CD8-positive, alpha-beta memory T cell (primary cell): ENCODE results near the gene MYO5B. TPM values are rescaled to one million over a fixed set of nuclear protein-coding genes. Genes with fewer than 3 reads are reported as not detected.

ENCODE experiments used
- CTCF ChIA-PET: fragments of 350-600 bp; sonication (Branson Sonifier 250); formaldehyde crosslinking; loops from one replicate; lab custom pipeline; 2021; ENCODE audit warnings: antibody characterized with exemption; lab: Charles Lee
- POLR2A ChIA-PET: fragments of 350-600 bp; sonication (Branson Sonifier 250); formaldehyde crosslinking; loops from one replicate; lab custom pipeline; 2021; ENCODE audit warnings: antibody characterized with exemption; lab: Charles Lee
- DNase-seq, 5 donors: peaks; one replicate each; pipeline versions ENCODE4 v3.0.0 to v3.0.0-alpha.2; 2020 to 2022; ENCODE audit warnings: mixed read lengths in 1 of 5
- H3K27ac ChIP-seq: one replicate; pipeline ENCODE4 v1.7.0; 2013; ENCODE audit warnings: low read depth, mild to moderate bottlenecking, low read length, moderate library complexity
- H3K27me3 ChIP-seq: 2 replicates; pipeline ENCODE4 v1.7.0; 2013; ENCODE audit warnings: low read length, mild to moderate bottlenecking; ENCODE audit not compliant: insufficient read depth, poor library complexity, severe bottlenecking
- H3K36me3 ChIP-seq: 2 replicates; pipeline ENCODE4 v1.7.0; 2013; ENCODE audit warnings: mild to moderate bottlenecking, low read length, moderate library complexity; ENCODE audit not compliant: insufficient read depth
- H3K4me1 ChIP-seq: 2 replicates; pipeline ENCODE4 v1.7.0; 2013; ENCODE audit warnings: mild to moderate bottlenecking, low read length, moderate library complexity; ENCODE audit not compliant: insufficient read depth
- H3K4me3 ChIP-seq: 2 replicates; pipeline ENCODE4 v1.7.0; 2013; ENCODE audit warnings: mild to moderate bottlenecking, low read length
- H3K9me3 ChIP-seq: 2 replicates; pipeline ENCODE4 v1.7.0; 2013; ENCODE audit warnings: mild to moderate bottlenecking, low read length
- H3K27ac Mint-ChIP-seq, 8 donors: one replicate each; pipeline ENCODE4 v1.8.0; 2020 to 2021; ENCODE audit warnings: mixed read lengths in 8 of 8, mild to moderate bottlenecking in 6 of 8, inconsistent platforms in 3 of 8, moderate library complexity in 3 of 8
- H3K27me3 Mint-ChIP-seq, 2 donors: one replicate each; pipeline ENCODE4 v1.8.0; 2020 to 2021; ENCODE audit warnings: mixed read lengths in 2 of 2, mild to moderate bottlenecking in 1 of 2, moderate library complexity in 1 of 2
- H3K36me3 Mint-ChIP-seq, 3 donors: one replicate each; pipeline ENCODE4 v1.8.0; 2020 to 2021; ENCODE audit warnings: mixed read lengths in 3 of 3, inconsistent platforms in 1 of 3, mild to moderate bottlenecking in 1 of 3
- H3K4me1 Mint-ChIP-seq, 3 donors: one replicate each; pipeline ENCODE4 v1.8.0; 2020 to 2021; ENCODE audit warnings: mixed read lengths in 3 of 3, inconsistent platforms in 1 of 3, mild to moderate bottlenecking in 1 of 3
- H3K4me3 Mint-ChIP-seq, 7 donors: one replicate each; pipeline ENCODE4 v1.8.0; 2020 to 2021; ENCODE audit warnings: mixed read lengths in 7 of 7, mild to moderate bottlenecking in 6 of 7, moderate library complexity in 4 of 7, inconsistent platforms in 2 of 7
- H3K9me3 Mint-ChIP-seq, 5 donors: one replicate each; pipeline ENCODE4 v1.8.0; 2020 to 2022; ENCODE audit warnings: mixed read lengths in 5 of 5, mild to moderate bottlenecking in 3 of 5, moderate library complexity in 2 of 5, inconsistent platforms in 1 of 5
- polyA plus RNA-seq: library from polyadenylated mRNA; unstranded; fragments of 300-500 nt; fragmentation: Illumina TruSeq; gene quantifications from one replicate; pipeline ENCODE4 v1.2.3, GENCODE V29; 2021
- total RNA-seq, 2 experiments: library from RNA; stranded (reverse); gene quantifications; one replicate each; pipeline ENCODE4 v1.2.3, GENCODE V29; 2021

Gene MYO5B
- total and polyA plus RNA-seq, 3 experiments from 2014 or later: 0.07 to 0.11 TPM; not detected in 1

GRCh38 chr18:50171406-50171805, 23.5 kb downstream of the MYO5B start:
- no peak for DNase-seq
- Mint-ChIP-seq H3K9me3 (peaks cover 0 to 3% (median 0%) of the 10 kb centered on the region in 5 donors), H3K36me3 (peaks cover 0 to 1% (median 0%) of the 10 kb centered on the region in 3 donors), H3K27me3 (peaks cover 6 to 50% of the 10 kb centered on the region in 2 donors), H3K4me1 (no peaks in the 10 kb centered on the region), H3K27ac (no peak overlapping the region), H3K4me3 (no peak overlapping the region)
- ChIA-PET CTCF (no interaction called here), POLR2A (no interaction called here)
- H3K4me3 ChIP-seq: no peak overlapping the region
- no peak overlapping the region for H3K27ac ChIP-seq
- H3K9me3 ChIP-seq: no peaks in the 10 kb centered on the region
- H3K27me3 ChIP-seq: no peaks in the 10 kb centered on the region
- no peaks in the 10 kb centered on the region for H3K4me1 ChIP-seq
- H3K36me3 ChIP-seq: no peaks in the 10 kb centered on the region

DNA sequence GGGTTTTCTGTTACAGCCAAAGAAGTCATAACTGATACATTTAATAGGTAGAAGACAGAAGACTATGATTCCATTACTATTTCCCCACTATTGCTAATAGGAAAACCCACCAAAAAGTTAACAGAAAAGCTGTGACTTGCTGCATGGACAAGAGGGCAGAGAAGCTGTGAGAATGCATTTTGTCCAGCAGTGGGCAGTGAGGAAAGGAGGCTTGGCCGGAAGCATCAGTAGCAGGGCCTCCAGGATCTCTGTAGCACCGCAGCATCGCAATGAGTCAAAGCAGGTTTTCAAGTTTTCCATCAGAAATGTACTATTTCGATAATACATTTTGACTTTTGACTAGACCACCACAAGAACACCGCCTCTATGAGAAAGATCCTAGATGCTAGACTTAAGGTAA, 24.9 kb downstream of the MYO5B start:
- Histone ChIP-seq H3K4me1 (no peaks in the 10 kb centered on the region), H3K27ac (no peak overlapping the region), H3K36me3 (no peaks in the 10 kb centered on the region), H3K4me3 (no peak overlapping the region), H3K9me3 (no peaks in the 10 kb centered on the region), H3K27me3 (no peaks in the 10 kb centered on the region)
- CTCF ChIA-PET: no interaction called here
- Mint-ChIP-seq H3K4me1 (no peaks in the 10 kb centered on the region), H3K4me3 (no peak overlapping the region), H3K36me3 (peaks cover 0 to 1% (median 0%) of the 10 kb centered on the region in 3 donors), H3K9me3 (peaks cover 0 to 3% (median 0%) of the 10 kb centered on the region in 5 donors), H3K27me3 (peaks cover 6 to 52% of the 10 kb centered on the region in 2 donors), H3K27ac (no peak overlapping the region)
- POLR2A ChIA-PET: no interaction called here
- no peak for DNase-seq

GRCh38 chr18:50169149-50169548, 25.8 kb downstream of the MYO5B start:
- no peak for DNase-seq
- Histone ChIP-seq H3K27ac (no peak overlapping the region), H3K36me3 (no peaks in the 10 kb centered on the region), H3K4me3 (no peak overlapping the region), H3K27me3 (no peaks in the 10 kb centered on the region), H3K4me1 (no peaks in the 10 kb centered on the region), H3K9me3 (no peaks in the 10 kb centered on the region)
- ChIA-PET CTCF (no interaction called here), POLR2A (no interaction called here)
- H3K4me1 Mint-ChIP-seq: no peaks in the 10 kb centered on the region
- no peak overlapping the region for H3K4me3 Mint-ChIP-seq
- H3K9me3 Mint-ChIP-seq: peaks cover 0 to 3% (median 0%) of the 10 kb centered on the region in 5 donors
- peaks cover 8 to 59% of the 10 kb centered on the region in 2 donors for H3K27me3 Mint-ChIP-seq
- H3K36me3 Mint-ChIP-seq: peaks cover 0 to 1% (median 0%) of the 10 kb centered on the region in 3 donors
- no peak overlapping the region for H3K27ac Mint-ChIP-seq

DNA sequence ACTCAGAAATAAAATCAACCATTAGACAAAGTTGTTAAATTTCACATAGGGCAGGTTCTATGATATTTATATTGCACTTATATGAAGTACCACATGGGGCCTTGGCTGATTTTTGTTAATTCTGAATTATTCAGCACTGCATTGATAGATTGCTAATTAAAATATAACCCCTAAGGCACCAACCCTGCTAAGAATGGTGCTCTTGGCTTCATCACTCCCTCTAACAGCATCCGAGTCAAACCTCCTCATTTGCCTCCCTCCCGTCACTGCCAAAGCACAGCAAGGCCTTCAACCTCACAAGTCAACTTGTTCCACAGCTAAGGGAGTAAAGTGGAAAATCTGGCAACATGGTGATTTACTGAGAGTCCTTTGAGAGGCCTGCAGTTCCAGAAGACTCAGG, 27.0 kb downstream of the MYO5B start:
- Mint-ChIP-seq H3K27ac (no peak overlapping the region), H3K4me1 (no peaks in the 10 kb centered on the region), H3K9me3 (peaks cover 0 to 3% (median 0%) of the 10 kb centered on the region in 5 donors), H3K4me3 (no peak overlapping the region), H3K27me3 (peaks cover 12 to 60% of the 10 kb centered on the region in 2 donors), H3K36me3 (peaks cover 0 to 1% (median 0%) of the 10 kb centered on the region in 3 donors)
- Histone ChIP-seq H3K36me3 (no peaks in the 10 kb centered on the region), H3K27ac (no peak overlapping the region), H3K4me1 (no peaks in the 10 kb centered on the region), H3K4me3 (no peak overlapping the region), H3K27me3 (no peaks in the 10 kb centered on the region), H3K9me3 (no peaks in the 10 kb centered on the region)
- no peak for DNase-seq
- ChIA-PET CTCF (no interaction called here), POLR2A (no interaction called here)

DNA sequence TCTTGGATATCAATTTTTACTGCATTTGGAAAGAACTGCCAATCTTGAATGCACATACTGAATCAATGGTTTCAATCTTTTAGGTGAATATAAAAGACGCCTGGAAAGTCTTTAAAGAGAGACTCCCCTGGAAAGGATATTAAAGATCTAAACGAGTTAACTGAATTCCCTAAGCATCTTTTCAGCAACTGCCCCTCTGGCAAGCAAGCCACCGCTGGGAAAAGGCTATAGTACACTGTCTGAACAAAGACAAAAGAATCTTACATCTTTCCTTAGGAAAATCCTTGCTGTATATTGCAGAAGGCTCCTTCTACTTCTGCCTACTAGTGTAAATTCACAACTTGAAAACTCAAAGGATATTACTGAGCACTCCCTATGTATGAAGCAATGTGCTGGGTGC, 28.0 kb downstream of the MYO5B start:
- peaks cover 12 to 65% of the 10 kb centered on the region in 2 donors for H3K27me3 Mint-ChIP-seq
- POLR2A ChIA-PET: no interaction called here
- no peaks in the 10 kb centered on the region for H3K4me1 ChIP-seq

DNA sequence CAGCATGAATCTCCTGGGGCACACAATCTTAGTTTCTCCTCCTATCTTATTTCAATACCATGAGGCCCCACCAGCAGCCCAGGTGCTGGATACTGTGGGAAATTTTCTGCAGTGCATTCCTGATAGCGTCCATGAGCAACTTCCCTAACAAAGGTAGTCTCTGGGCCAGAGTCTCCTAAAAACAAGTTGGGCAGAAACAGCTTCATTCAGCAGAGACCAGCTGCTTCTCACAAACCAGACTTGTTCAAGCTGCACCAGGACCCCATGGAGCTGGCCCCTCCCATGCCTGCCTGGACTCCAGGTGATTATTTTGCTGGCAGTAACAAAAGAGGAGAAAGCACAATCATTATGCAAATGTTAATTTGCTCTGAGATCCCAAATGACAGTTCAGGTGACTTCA, 31.4 kb downstream of the MYO5B start:
- Mint-ChIP-seq H3K4me3 (no peak overlapping the region), H3K36me3 (no peaks in the 10 kb centered on the region), H3K9me3 (no peaks in the 10 kb centered on the region), H3K27ac (no peak overlapping the region), H3K4me1 (no peaks in the 10 kb centered on the region), H3K27me3 (peaks cover 17 to 71% of the 10 kb centered on the region in 2 donors)
- no peaks in the 10 kb centered on the region for H3K27me3 ChIP-seq
- no peaks in the 10 kb centered on the region for H3K4me1 ChIP-seq
- no peak overlapping the region for H3K4me3 ChIP-seq
- CTCF ChIA-PET: no interaction called here
- POLR2A ChIA-PET: no interaction called here
- H3K9me3 ChIP-seq: no peaks in the 10 kb centered on the region
- DNase-seq: no peak
- H3K36me3 ChIP-seq: no peaks in the 10 kb centered on the region
- H3K27ac ChIP-seq: no peak overlapping the region

More for the DNA sequence above, 28.0 kb downstream of the MYO5B start:
- no peaks in the 10 kb centered on the region for H3K27me3 ChIP-seq
- H3K4me3 Mint-ChIP-seq: no peak overlapping the region
- no peaks in the 10 kb centered on the region for H3K9me3 ChIP-seq
- no peak overlapping the region for H3K27ac Mint-ChIP-seq
- CTCF ChIA-PET: no interaction called here
- H3K4me1 Mint-ChIP-seq: no peaks in the 10 kb centered on the region
- H3K36me3 ChIP-seq: no peaks in the 10 kb centered on the region
- no peaks in the 10 kb centered on the region for H3K9me3 Mint-ChIP-seq
- H3K27ac ChIP-seq: no peak overlapping the region
- no peak for DNase-seq
- no peaks in the 10 kb centered on the region for H3K36me3 Mint-ChIP-seq
- H3K4me3 ChIP-seq: no peak overlapping the region

DNA sequence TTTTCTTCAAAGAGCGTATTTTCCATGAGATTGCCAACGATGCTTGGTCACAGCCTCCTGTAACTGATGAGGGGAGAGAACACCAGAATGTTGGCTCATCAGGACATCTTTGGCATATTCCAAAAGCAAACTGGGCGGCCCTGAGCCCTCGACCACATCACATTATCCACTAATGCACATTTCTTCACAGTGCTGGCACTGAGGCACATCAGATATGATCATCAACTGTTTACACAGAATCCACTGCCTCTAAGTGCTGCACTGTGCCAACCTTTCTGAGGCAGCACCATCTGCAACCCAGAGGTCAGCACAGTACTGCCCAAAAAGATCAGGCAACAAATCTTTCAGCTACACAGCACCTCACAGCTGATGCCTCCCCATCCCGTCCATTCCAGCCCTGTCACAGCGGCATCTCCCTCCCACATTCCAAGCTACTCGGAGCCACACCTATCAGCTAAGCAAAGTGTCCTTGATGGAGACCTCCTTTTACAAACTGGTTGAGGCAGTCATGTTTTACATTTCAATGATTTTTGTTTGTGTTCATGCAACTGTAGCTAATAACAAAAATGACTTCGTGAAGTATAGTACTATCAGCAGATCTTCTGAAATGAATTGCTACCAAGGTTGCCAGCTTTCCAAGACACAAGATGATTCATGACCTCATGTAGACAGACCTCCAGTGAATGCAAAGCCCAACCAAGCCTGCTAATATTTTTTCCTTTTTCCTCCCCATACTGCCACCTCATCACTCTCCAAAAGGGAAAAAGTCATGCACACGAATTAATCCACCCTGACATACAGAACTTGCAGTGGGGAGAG, 32.3 kb downstream of the MYO5B start:
- peaks cover 17 to 65% of the 10 kb centered on the region in 2 donors for H3K27me3 Mint-ChIP-seq
- no peaks in the 10 kb centered on the region for H3K27me3 ChIP-seq

GRCh38 chr18:50161597-50162205, 33.2 kb downstream of the MYO5B start:
- H3K36me3 Mint-ChIP-seq: no peaks in the 10 kb centered on the region
- no peaks in the 10 kb centered on the region for H3K9me3 Mint-ChIP-seq
- POLR2A ChIA-PET: no interaction called here
- Histone ChIP-seq H3K9me3 (no peaks in the 10 kb centered on the region), H3K4me3 (no peak overlapping the region), H3K27ac (no peak overlapping the region), H3K36me3 (no peaks in the 10 kb centered on the region), H3K27me3 (no peaks in the 10 kb centered on the region), H3K4me1 (no peaks in the 10 kb centered on the region)
- no peak overlapping the region for H3K27ac Mint-ChIP-seq
- no peak for DNase-seq
- H3K27me3 Mint-ChIP-seq: peaks cover 17 to 61% of the 10 kb centered on the region in 2 donors
- no peak overlapping the region for H3K4me3 Mint-ChIP-seq
- H3K4me1 Mint-ChIP-seq: no peaks in the 10 kb centered on the region
- CTCF ChIA-PET: no interaction called here

More for the DNA sequence above, 32.3 kb downstream of the MYO5B start:
- ChIA-PET POLR2A (no interaction called here), CTCF (no interaction called here)
- no peak overlapping the region for H3K27ac ChIP-seq
- Mint-ChIP-seq H3K4me1 (no peaks in the 10 kb centered on the region), H3K27ac (peak overlapping the region in 1 of 8 donors; percentile 2), H3K9me3 (no peaks in the 10 kb centered on the region), H3K36me3 (no peaks in the 10 kb centered on the region), H3K4me3 (no peak overlapping the region)
- H3K4me1 ChIP-seq: no peaks in the 10 kb centered on the region
- no peaks in the 10 kb centered on the region for H3K36me3 ChIP-seq
- no peak overlapping the region for H3K4me3 ChIP-seq
- no peaks in the 10 kb centered on the region for H3K9me3 ChIP-seq
- no peak for DNase-seq
